SIG-M5 (cell line): ENCODE results near the gene IL31RA.
"Not testable (repeated sequence)": the region's sequence is repeated elsewhere in the genome, so short reads cannot be mapped to it uniquely, and the experiment has no call there.

ENCODE experiments used
- DNase-seq: peaks from one replicate; lab custom pipeline; 2025; lab: John Stamatoyannopoulos, UW

The IL31RA gene

GRCh38 chr5:55926476-55926875, 75.3 kb downstream of the IL31RA start:
- DNase-seq, result no peak

- no peak for DNase-seq
These were observed 76.9 kb downstream of the IL31RA start for GRCh38 chr5:55927861-55928655.

- no peak for DNase-seq
These were observed 78.1 kb downstream of the IL31RA start for GRCh38 chr5:55929020-55929799.

- no peak for DNase-seq
These were observed 81.5 kb downstream of the IL31RA start for GRCh38 chr5:55932700-55933099.

GRCh38 chr5:55933377-55934114, 82.4 kb downstream of the IL31RA start:
- DNase-seq, result no peak

GRCh38 chr5:55934115-55934613, 83.0 kb downstream of the IL31RA start:
- no peak for DNase-seq

- DNase-seq, result no peak
These were observed 83.6 kb downstream of the IL31RA start for GRCh38 chr5:55934720-55935119.

- no peak for DNase-seq
These were observed 84.2 kb downstream of the IL31RA start for GRCh38 chr5:55935371-55935770.

- no peak for DNase-seq
These were observed 85.0 kb downstream of the IL31RA start for GRCh38 chr5:55936100-55936693.

- DNase-seq, result not testable (repeated sequence)
These were observed 86.4 kb downstream of the IL31RA start for GRCh38 chr5:55937598-55937997.

- DNase-seq, result not testable (repeated sequence)
These were observed 90.0 kb downstream of the IL31RA start for GRCh38 chr5:55941154-55941553.

- no peak for DNase-seq
These were observed 108.1 kb downstream of the IL31RA start for GRCh38 chr5:55959208-55959607.

- DNase-seq, result no peak
These were observed 109.6 kb downstream of the IL31RA start for GRCh38 chr5:55960779-55961178.

GRCh38 chr5:55965525-55965924, 114.4 kb downstream of the IL31RA start:
- no peak for DNase-seq

- DNase-seq, result no peak
These were observed 115.1 kb downstream of the IL31RA start for GRCh38 chr5:55966284-55966683.

GRCh38 chr5:55969956-55970355, 118.8 kb downstream of the IL31RA start:
- DNase-seq, result no peak
